ENCODE data around the gene DLGAP1.

GRCh38 chr18:3879114-3879835 is 575.8 kb downstream of the DLGAP1 start:
- no peak for TF ChIP-seq CTCF (IDR thresholded peaks at IDR 0.05)
- no peak for TF ChIP-seq POLR2A (IDR thresholded peaks at IDR 0.05; ENCODE audit: low read depth)
